HFFc6 (cell line): ENCODE results near the gene IL15RA. TPM values are rescaled to one million over a fixed set of nuclear protein-coding genes. Genes with fewer than 3 reads are reported as not detected.
"Not testable (repeated sequence)": the region's sequence is repeated elsewhere in the genome, so short reads cannot be mapped to it uniquely, and the experiment has no call there.

ENCODE experiments used
- DNase-seq: peaks from one replicate; pipeline ENCODE4 v3.0.0-alpha.2; 2018
- H3K27ac Mint-ChIP-seq: 2 replicates; pipeline ENCODE4 v1.8.0; 2020; ENCODE audit warnings: mild to moderate bottlenecking, mixed read lengths
- H3K27me3 Mint-ChIP-seq: 2 replicates; pipeline ENCODE4 v1.8.0; 2021; ENCODE audit warnings: mild to moderate bottlenecking, moderate library complexity, mixed read lengths; ENCODE audit not compliant: insufficient read depth
- H3K36me3 Mint-ChIP-seq: 2 replicates; pipeline ENCODE4 v1.8.0; 2021; ENCODE audit warnings: low read depth, mixed read lengths
- H3K4me1 Mint-ChIP-seq: 2 replicates; pipeline ENCODE4 v1.8.0; 2020; ENCODE audit warnings: low read depth, mixed read lengths
- H3K4me3 Mint-ChIP-seq: 2 replicates; pipeline ENCODE4 v1.8.0; 2020; ENCODE audit warnings: mild to moderate bottlenecking, moderate library complexity, mixed read lengths
- H3K9me3 Mint-ChIP-seq: 2 replicates; pipeline ENCODE4 v1.8.0; 2020; ENCODE audit warnings: mild to moderate bottlenecking, mixed read lengths
- total RNA-seq, 6 experiments: library from RNA; stranded (reverse); fragmentation: NEBNext Ultra II Directional; extraction: Animal tissue kit (Norgen Biotek cat#: 25700); gene quantifications; 2 replicates in 1 of 6; 3 replicates in 5 of 6; pipeline ENCODE4 v1.2.3, GENCODE V29; 2021
- TF ChIP-seq, protein P1 (sequence below): fragments of 200-600 bp; sonication (generic); IDR thresholded peaks from 2 replicates; pipeline ENCODE4 v1.5.0; 2021; ENCODE audit warnings: antibody characterized with exemption, mild to moderate bottlenecking

IL15RA gene
- total RNA-seq, 6 experiments from 2014 or later: 1.5 to 3.2 (median 1.9) TPM

DNA sequence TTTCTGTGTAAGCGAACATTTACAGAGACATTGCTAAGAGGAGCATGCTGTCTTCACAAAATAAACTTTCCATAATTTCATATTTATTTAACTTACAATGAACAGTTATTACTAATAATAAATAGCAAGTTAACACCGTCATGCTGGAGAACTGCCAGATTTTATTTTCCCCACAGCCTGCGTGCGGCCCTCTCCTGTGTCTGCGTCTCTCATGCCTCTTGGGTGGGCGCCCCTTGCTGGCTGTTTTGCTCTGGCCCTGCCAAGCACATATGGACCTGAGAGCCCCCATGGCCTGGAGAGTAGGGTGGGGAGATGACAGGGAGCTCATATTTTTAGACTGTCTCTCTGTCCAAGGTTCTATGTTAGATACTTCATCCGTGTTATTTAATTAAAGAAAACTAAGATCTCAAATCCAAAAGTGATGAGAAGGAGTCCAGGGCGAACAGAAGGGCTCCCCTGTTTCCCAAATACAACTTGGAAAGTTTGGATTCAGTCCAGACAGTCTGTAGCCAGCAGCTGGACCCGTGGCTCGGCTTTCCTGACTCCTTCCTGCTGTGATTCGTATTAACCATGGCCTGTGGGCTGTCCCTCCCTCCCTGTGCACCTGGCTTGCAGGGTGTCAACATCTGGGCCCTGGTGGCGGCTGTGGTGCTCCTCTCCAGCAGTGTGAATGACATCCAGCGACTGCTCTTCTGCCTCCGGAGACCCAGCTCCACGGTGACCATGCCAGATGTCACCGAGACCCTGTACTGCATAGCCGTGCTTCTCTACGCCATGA, 66.8 kb downstream of the IL15RA start:
- Mint-ChIP-seq H3K27me3 (0 out of 2 replicates have a peak, but pooled peaks cover 3% of the 10 kb centered on the region), H3K36me3 (peaks cover 49% of the 10 kb centered on the region), H3K4me1 (no peaks in the 10 kb centered on the region), H3K27ac (no peak overlapping the region), H3K4me3 (no peak overlapping the region), H3K9me3 (no peaks in the 10 kb centered on the region)
- no peak for DNase-seq
- TF ChIP-seq, protein P1, sequence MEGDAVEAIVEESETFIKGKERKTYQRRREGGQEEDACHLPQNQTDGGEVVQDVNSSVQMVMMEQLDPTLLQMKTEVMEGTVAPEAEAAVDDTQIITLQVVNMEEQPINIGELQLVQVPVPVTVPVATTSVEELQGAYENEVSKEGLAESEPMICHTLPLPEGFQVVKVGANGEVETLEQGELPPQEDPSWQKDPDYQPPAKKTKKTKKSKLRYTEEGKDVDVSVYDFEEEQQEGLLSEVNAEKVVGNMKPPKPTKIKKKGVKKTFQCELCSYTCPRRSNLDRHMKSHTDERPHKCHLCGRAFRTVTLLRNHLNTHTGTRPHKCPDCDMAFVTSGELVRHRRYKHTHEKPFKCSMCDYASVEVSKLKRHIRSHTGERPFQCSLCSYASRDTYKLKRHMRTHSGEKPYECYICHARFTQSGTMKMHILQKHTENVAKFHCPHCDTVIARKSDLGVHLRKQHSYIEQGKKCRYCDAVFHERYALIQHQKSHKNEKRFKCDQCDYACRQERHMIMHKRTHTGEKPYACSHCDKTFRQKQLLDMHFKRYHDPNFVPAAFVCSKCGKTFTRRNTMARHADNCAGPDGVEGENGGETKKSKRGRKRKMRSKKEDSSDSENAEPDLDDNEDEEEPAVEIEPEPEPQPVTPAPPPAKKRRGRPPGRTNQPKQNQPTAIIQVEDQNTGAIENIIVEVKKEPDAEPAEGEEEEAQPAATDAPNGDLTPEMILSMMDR: no peak

DNA sequence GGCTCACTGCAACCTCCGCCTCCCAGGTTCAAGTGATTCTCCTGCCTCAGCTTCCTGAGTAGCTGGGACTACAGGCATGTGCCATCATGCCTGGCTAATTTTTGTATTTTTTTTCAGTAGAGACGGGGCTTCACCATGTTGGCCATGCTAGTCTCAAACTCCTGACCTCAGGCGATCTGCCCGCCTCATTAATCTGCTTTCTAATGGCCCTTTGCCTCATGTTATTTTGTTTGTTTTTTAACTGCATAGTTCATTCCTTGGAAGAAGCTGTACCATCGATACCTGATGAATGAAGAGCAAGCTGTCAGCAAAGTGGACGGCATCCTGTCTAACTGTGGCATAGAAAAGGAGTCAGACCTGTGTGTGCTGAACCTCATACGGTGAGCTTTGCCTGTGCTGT, 68.7 kb downstream of the IL15RA start:
- not testable (repeated sequence) for H3K9me3 Mint-ChIP-seq, DNase-seq, H3K27ac Mint-ChIP-seq, H3K27me3 Mint-ChIP-seq, H3K4me3 Mint-ChIP-seq, H3K4me1 Mint-ChIP-seq
- H3K36me3 Mint-ChIP-seq: peaks cover 49% of the 10 kb centered on the region

DNA sequence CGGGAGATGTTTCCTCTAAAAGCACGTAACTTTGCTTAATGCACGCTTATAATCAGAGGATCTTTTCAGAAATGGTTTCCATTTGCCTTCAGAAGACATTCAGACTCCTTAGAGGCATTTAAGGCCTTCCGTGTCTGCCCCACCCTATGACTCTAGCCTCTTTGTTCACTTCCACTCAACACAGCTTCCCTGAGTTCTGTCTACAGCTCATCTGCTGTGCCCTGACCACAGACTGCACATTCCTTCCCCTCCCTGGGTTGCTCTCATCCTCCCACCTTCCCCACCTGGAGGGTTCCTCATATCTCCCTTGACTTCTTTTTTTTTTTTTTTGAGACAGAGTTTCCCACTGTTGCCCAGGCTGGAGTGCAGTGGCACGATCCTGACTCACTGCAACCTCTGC, 70.7 kb downstream of the IL15RA start:
- Mint-ChIP-seq H3K36me3 (peaks cover 50% of the 10 kb centered on the region), H3K9me3 (no peaks in the 10 kb centered on the region), H3K27me3 (0 out of 2 replicates have a peak, but pooled peaks cover 3% of the 10 kb centered on the region), H3K27ac (no peak overlapping the region), H3K4me1 (no peaks in the 10 kb centered on the region), H3K4me3 (no peak overlapping the region)
- TF ChIP-seq, protein P1: no peak
- DNase-seq: no peak

DNA sequence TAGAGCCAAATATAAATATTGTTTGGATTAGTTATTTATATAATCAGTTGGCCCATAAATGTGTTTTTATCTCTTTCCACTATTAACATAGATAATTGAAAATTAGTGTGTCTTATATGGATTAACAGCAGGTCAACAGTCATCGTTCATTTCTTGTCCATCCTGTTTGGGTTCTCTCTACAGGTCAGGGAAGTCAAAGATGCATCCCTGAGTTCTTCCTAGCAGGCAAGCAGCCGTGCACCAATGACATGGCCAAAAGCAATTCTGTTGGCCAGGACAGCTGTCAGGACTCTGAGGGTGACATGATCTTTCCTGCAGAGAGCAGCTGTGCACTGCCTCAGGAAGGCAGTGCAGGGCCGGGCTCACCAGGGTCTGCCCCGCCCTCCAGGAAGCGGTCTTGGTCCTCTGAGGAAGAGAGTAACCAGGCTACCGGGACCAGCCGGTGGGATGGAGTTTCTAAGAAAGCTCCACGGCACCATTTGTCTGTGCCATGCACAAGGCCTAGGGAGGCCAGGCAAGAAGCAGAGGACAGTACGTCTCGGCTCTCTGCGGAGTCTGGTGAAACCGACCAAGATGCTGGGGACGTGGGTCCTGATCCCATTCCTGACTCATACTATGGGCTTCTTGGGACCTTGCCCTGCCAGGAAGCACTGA, 71.4 kb downstream of the IL15RA start:
- DNase-seq: no peak
- H3K27ac Mint-ChIP-seq: no peak overlapping the region
- H3K4me3 Mint-ChIP-seq: no peak overlapping the region
- 0 out of 2 replicates have a peak, but pooled peaks cover 3% of the 10 kb centered on the region for H3K27me3 Mint-ChIP-seq
- H3K4me1 Mint-ChIP-seq: no peaks in the 10 kb centered on the region
- H3K9me3 Mint-ChIP-seq: no peaks in the 10 kb centered on the region
- TF ChIP-seq, protein P1: no peak
- H3K36me3 Mint-ChIP-seq: peaks cover 45% of the 10 kb centered on the region

DNA sequence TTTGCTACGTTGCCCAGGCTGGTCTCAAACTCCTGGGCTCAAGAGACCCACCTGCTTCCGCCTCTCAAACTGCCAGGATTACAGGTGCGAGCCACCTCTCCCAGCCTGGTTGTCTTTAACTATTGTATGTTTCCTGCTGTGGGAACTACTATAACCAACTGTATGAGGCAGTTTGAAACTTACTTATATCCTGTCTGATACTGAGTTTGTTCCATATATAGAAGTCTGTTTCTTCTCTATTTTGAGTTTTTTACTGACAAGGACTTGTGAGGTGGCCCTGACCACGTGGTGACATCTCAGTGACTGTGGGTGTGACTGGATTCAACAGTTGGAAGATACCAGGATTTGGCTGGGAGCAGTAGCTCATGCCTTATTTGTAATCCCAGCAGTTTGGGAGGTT, 73.1 kb downstream of the IL15RA start:
- H3K9me3 Mint-ChIP-seq: no peaks in the 10 kb centered on the region
- peaks cover 36% of the 10 kb centered on the region for H3K36me3 Mint-ChIP-seq
- no peak overlapping the region for H3K27ac Mint-ChIP-seq
- TF ChIP-seq, protein P1: no peak
- H3K4me3 Mint-ChIP-seq: no peak overlapping the region
- DNase-seq: no peak
- no peaks in the 10 kb centered on the region for H3K4me1 Mint-ChIP-seq
- 0 out of 2 replicates have a peak, but pooled peaks cover 3% of the 10 kb centered on the region for H3K27me3 Mint-ChIP-seq

DNA sequence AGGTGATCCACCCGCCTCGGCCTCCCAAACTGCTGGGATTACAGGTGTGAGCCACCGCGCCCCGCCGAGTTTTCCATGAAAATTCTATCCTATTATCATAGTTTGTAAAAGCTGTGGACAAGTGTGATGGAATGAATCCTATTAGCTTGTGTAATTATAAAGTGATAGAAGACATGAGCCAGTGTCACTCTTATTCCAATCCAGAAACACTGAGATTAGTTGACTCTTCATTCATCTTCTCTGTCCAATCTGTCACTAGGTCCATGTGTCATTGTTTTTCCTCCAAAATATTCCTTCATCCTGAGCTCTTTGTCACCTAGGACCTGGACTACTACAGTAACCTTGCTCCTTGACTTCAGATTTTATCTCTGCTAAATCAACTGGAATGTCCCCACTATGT, 73.8 kb downstream of the IL15RA start:
- Mint-ChIP-seq H3K36me3 (peaks cover 32% of the 10 kb centered on the region), H3K27me3 (0 out of 2 replicates have a peak, but pooled peaks cover 3% of the 10 kb centered on the region), H3K9me3 (no peaks in the 10 kb centered on the region), H3K27ac (no peak overlapping the region), H3K4me3 (no peak overlapping the region), H3K4me1 (no peaks in the 10 kb centered on the region)
- TF ChIP-seq, protein P1: no peak
- DNase-seq: no peak
